SH-SY5Y (cell line): ENCODE data around the gene CARD11.

Experiments used
- GATA2 ChIP-seq: IDR thresholded peaks from 2 replicates; pipeline ENCODE4 v1.6.1; 2011; ENCODE audit warnings: mild to moderate bottlenecking, low read depth, low read length
- GATA3 ChIP-seq: IDR thresholded peaks from 2 replicates; pipeline ENCODE4 v1.6.1; 2011; ENCODE audit warnings: low read depth, mild to moderate bottlenecking, low read length, moderate library complexity

GRCh38 chr7:2863461-2864066 is 180.1 kb downstream of the CARD11 start:
- TF ChIP-seq GATA2 = no peak
- TF ChIP-seq GATA3 = no peak
